RCC 7860 (cell line): ENCODE measurements around the gene TMC1.

Experiments
- DNase-seq: peaks from one replicate; pipeline ENCODE4 v3.0.0-alpha.2; 2015; ENCODE audit warnings: low spot score
- FAIRE-seq: peaks from 2 replicates; lab custom pipeline; 2012; peaks lifted over from hg19 to GRCh38; lab: Jason Lieb, UNC

The TMC1 gene

GRCh38 chr9:72658703-72659102 is 137.3 kb downstream of the TMC1 start:
- DNase-seq (no peak), FAIRE-seq (no peak)

- DNase-seq (peak; percentile 24), FAIRE-seq (no peak)
Measured at GRCh38 chr9:72661401-72662135, 140.2 kb downstream of the TMC1 start.

GRCh38 chr9:72665421-72665820 is 144.0 kb downstream of the TMC1 start:
- DNase-seq (no peak), FAIRE-seq (no peak)

- no peak for FAIRE-seq
- DNase-seq = no peak
Measured at GRCh38 chr9:72667181-72667580, 145.8 kb downstream of the TMC1 start.

- FAIRE-seq (no peak), DNase-seq (no peak)
Measured at GRCh38 chr9:72674961-72675360, 153.6 kb downstream of the TMC1 start.

- DNase-seq (no peak), FAIRE-seq (no peak)
Measured at GRCh38 chr9:72675586-72675985, 154.2 kb downstream of the TMC1 start.

- FAIRE-seq = no peak
Measured at GRCh38 chr9:72680593-72681282, 159.3 kb downstream of the TMC1 start.

GRCh38 chr9:72681283-72681630 is 159.8 kb downstream of the TMC1 start:
- DNase-seq = no peak
- no peak for FAIRE-seq

More at GRCh38 chr9:72680593-72681282, 159.3 kb downstream of the TMC1 start:
- no peak for DNase-seq

- FAIRE-seq (no peak), DNase-seq (no peak)
Measured at GRCh38 chr9:72684615-72685014, 163.2 kb downstream of the TMC1 start.

- no peak for DNase-seq
- FAIRE-seq = no peak
Measured at GRCh38 chr9:72685911-72686310, 164.5 kb downstream of the TMC1 start.

- FAIRE-seq (no peak), DNase-seq (no peak)
Measured at GRCh38 chr9:72687331-72687730, 165.9 kb downstream of the TMC1 start.

- FAIRE-seq (no peak), DNase-seq (no peak)
Measured at GRCh38 chr9:72691671-72692070, 170.3 kb downstream of the TMC1 start.

GRCh38 chr9:72695365-72695764 is 174.0 kb downstream of the TMC1 start:
- no peak for FAIRE-seq
- DNase-seq = no peak

GRCh38 chr9:72696511-72696910 is 175.1 kb downstream of the TMC1 start:
- FAIRE-seq (no peak), DNase-seq (no peak)

- DNase-seq (no peak), FAIRE-seq (no peak)
Measured at GRCh38 chr9:72701510-72701909, 180.1 kb downstream of the TMC1 start.

- FAIRE-seq = no peak
- no peak for DNase-seq
Measured at GRCh38 chr9:72703574-72703973, 182.2 kb downstream of the TMC1 start.

GRCh38 chr9:72704688-72705375 is 183.4 kb downstream of the TMC1 start:
- DNase-seq (no peak), FAIRE-seq (no peak)

GRCh38 chr9:72718503-72718902 is 197.1 kb downstream of the TMC1 start:
- FAIRE-seq (no peak), DNase-seq (no peak)

GRCh38 chr9:72721067-72721466 is 199.7 kb downstream of the TMC1 start:
- no peak for DNase-seq

GRCh38 chr9:72726947-72727346 is 205.5 kb downstream of the TMC1 start:
- FAIRE-seq = no peak
- no peak for DNase-seq

More at GRCh38 chr9:72721067-72721466, 199.7 kb downstream of the TMC1 start:
- FAIRE-seq = no peak

- DNase-seq (no peak), FAIRE-seq (no peak)
Measured at GRCh38 chr9:72728031-72728770, 206.8 kb downstream of the TMC1 start.
